Measurements from ENCODE around the gene MT4.

GRCh38 chr16:56549744-56550385 is 15.0 kb upstream of the MT4 start:
- no peak for TF ChIP-seq POLR2A (IDR thresholded peaks at IDR 0.05)
- TF ChIP-seq, protein P1, sequence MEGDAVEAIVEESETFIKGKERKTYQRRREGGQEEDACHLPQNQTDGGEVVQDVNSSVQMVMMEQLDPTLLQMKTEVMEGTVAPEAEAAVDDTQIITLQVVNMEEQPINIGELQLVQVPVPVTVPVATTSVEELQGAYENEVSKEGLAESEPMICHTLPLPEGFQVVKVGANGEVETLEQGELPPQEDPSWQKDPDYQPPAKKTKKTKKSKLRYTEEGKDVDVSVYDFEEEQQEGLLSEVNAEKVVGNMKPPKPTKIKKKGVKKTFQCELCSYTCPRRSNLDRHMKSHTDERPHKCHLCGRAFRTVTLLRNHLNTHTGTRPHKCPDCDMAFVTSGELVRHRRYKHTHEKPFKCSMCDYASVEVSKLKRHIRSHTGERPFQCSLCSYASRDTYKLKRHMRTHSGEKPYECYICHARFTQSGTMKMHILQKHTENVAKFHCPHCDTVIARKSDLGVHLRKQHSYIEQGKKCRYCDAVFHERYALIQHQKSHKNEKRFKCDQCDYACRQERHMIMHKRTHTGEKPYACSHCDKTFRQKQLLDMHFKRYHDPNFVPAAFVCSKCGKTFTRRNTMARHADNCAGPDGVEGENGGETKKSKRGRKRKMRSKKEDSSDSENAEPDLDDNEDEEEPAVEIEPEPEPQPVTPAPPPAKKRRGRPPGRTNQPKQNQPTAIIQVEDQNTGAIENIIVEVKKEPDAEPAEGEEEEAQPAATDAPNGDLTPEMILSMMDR (IDR thresholded peaks at IDR 0.05): no peak

Measured in uterus (tissue), 2 donors.